Right cardiac atrium (tissue), 5 donors: Measurements from ENCODE around the gene FERMT1. TPM values are rescaled to one million over a fixed set of nuclear protein-coding genes. Genes with fewer than 3 reads are reported as not detected.
"Not testable (repeated sequence)": the region's sequence is repeated elsewhere in the genome, so short reads cannot be mapped to it uniquely, and the experiment has no call there.

Source experiments
- ATAC-seq, 2 donors: fragments of 200-7000 bp; cut with Tn5 transposase; one replicate each; pipeline versions ENCODE4 v1.8.0 to v1.9.1; 2020; ENCODE audit warnings: moderate library complexity in 2 of 2, mild to moderate bottlenecking in 1 of 2
- DNase-seq, 3 donors: peaks; one replicate each; pipeline ENCODE4 v3.0.0-alpha.2; 2020
- H3K27ac ChIP-seq: one replicate; pipeline ENCODE4 v1.5.1; 2013; ENCODE audit warnings: mild to moderate bottlenecking, low read length, control low read depth, moderate library complexity
- H3K27me3 ChIP-seq: one replicate; pipeline ENCODE4 v1.6.1; 2013; ENCODE audit not compliant: control insufficient read depth, insufficient read depth
- H3K4me1 ChIP-seq: one replicate; pipeline ENCODE4 v1.6.1; 2013; ENCODE audit warnings: low read length; ENCODE audit not compliant: control insufficient read depth, insufficient read depth
- H3K4me3 ChIP-seq: one replicate; pipeline ENCODE4 v1.5.1; 2013; ENCODE audit warnings: low read length, control low read depth
- H3K9me3 ChIP-seq: one replicate; pipeline ENCODE4 v1.6.1; 2013; ENCODE audit warnings: low read length; ENCODE audit not compliant: control insufficient read depth
- WGBS: extraction: QIAGEN DNeasy Blood & Tissue Kit; methylation state at CpG from one replicate; pipeline ENCODE4 v1.1.7; 2013; 5-methylcytosine and 5-hydroxymethylcytosine counted together
- intact Hi-C, 4 donors: fragments of 100-400 bp; cut with DNase I; formaldehyde crosslinking; loops; one replicate each; pipeline versions ENCODE4 v1.11.0 to v1.14.0; 2022 to 2023
- polyA plus RNA-seq: library from polyadenylated mRNA; stranded (reverse); fragments of 200-250 nt; gene quantifications from one replicate; pipeline ENCODE4 v1.2.3, GENCODE V29; 2013
- total RNA-seq, 4 donors: library from RNA; stranded (reverse); fragmentation: NEBNext Ultra II Directional; extraction: Animal tissue kit (Norgen Biotek cat#: 25700); gene quantifications; one replicate each; pipeline ENCODE4 v1.2.1, GENCODE V29; 2021
- donor health status: healthy with polysubstance abuse.
- donor health status: DM: no; HTN: yes; CAD: no.
- donor health status: DM: no; HTN: no; CAD: no.
- donor health status: DM: no; HTN: yes; CAD: no; lungs with severe emphysema.
- donor health status: DM: yes; HTN: yes; CAD: no.

FERMT1 gene
- total and polyA plus RNA-seq, 5 donors: 0.54 to 2.9 (median 1.8) TPM

GRCh38 chr20:6115221-6115895 lies 7.5 kb downstream of the FERMT1 start:
- DNase-seq: no peak
- intact Hi-C loops: no loop called here
- Histone ChIP-seq H3K4me1 (no peaks in the 10 kb centered on the region), H3K9me3 (peaks cover 2% of the 10 kb centered on the region), H3K27ac (no peak overlapping the region), H3K4me3 (no peak overlapping the region), H3K27me3 (no peaks in the 10 kb centered on the region)
- WGBS: 95% methylated on average over 3 of the region's 3 CpGs
- no peak for ATAC-seq

- ATAC-seq (no peak), DNase-seq (no peak)
- H3K27me3 ChIP-seq: no peaks in the 10 kb centered on the region
- peaks cover 2% of the 10 kb centered on the region for H3K9me3 ChIP-seq
- intact Hi-C loops: no loop called here
- H3K4me3 ChIP-seq: no peak overlapping the region
- 82% methylated on average over 1 of the region's 1 CpG for WGBS
- no peak overlapping the region for H3K27ac ChIP-seq
- no peaks in the 10 kb centered on the region for H3K4me1 ChIP-seq
Measured at GRCh38 chr20:6114696-6115095, 8.1 kb downstream of the FERMT1 start.

- WGBS: 84% methylated on average over 3 of the region's 3 CpGs
- Histone ChIP-seq H3K27ac (no peak overlapping the region), H3K27me3 (no peaks in the 10 kb centered on the region), H3K9me3 (peaks cover 2% of the 10 kb centered on the region), H3K4me1 (no peaks in the 10 kb centered on the region), H3K4me3 (no peak overlapping the region)
- no peak for ATAC-seq
- intact Hi-C loops: no loop called here
- DNase-seq: no peak
Measured at GRCh38 chr20:6113951-6114350, 8.9 kb downstream of the FERMT1 start.

GRCh38 chr20:6112965-6113364 lies 9.9 kb downstream of the FERMT1 start:
- WGBS: 88% methylated on average over 2 of the region's 2 CpGs
- H3K27ac ChIP-seq, intact Hi-C loops, ATAC-seq, H3K9me3 ChIP-seq, DNase-seq, H3K4me1 ChIP-seq, H3K27me3 ChIP-seq, H3K4me3 ChIP-seq: not testable (repeated sequence)

GRCh38 chr20:6108330-6108729 lies 14.5 kb downstream of the FERMT1 start:
- Histone ChIP-seq H3K4me1 (no peaks in the 10 kb centered on the region), H3K27ac (no peak overlapping the region), H3K27me3 (no peaks in the 10 kb centered on the region), H3K9me3 (no peaks in the 10 kb centered on the region), H3K4me3 (no peak overlapping the region)
- 91% methylated on average over 3 of the region's 3 CpGs for WGBS
- DNase-seq: no peak
- ATAC-seq: no peak
- intact Hi-C loops: no loop called here

GRCh38 chr20:6104493-6105188 lies 18.2 kb downstream of the FERMT1 start:
- ATAC-seq (no peak), DNase-seq (no peak)
- intact Hi-C loops: no loop called here
- no peaks in the 10 kb centered on the region for H3K4me1 ChIP-seq
- no peak overlapping the region for H3K4me3 ChIP-seq
- H3K27me3 ChIP-seq: no peaks in the 10 kb centered on the region
- no peak overlapping the region for H3K27ac ChIP-seq
- no peaks in the 10 kb centered on the region for H3K9me3 ChIP-seq
- WGBS: 68% methylated on average over 7 of the region's 7 CpGs

- no peaks in the 10 kb centered on the region for H3K9me3 ChIP-seq
- peak in 1 of 2 donors; percentile 26 for ATAC-seq
- WGBS: 97% methylated on average over 1 of the region's 1 CpG
Measured at GRCh38 chr20:6103301-6103700, 19.5 kb downstream of the FERMT1 start.

GRCh38 chr20:6101346-6101745 lies 21.5 kb downstream of the FERMT1 start:
- intact Hi-C loops: no loop called here
- 99% methylated on average over 2 of the region's 2 CpGs for WGBS

More at GRCh38 chr20:6103301-6103700, 19.5 kb downstream of the FERMT1 start:
- intact Hi-C loops: no loop called here
- no peak overlapping the region for H3K27ac ChIP-seq
- no peak for DNase-seq
- no peaks in the 10 kb centered on the region for H3K27me3 ChIP-seq
- no peaks in the 10 kb centered on the region for H3K4me1 ChIP-seq
- H3K4me3 ChIP-seq: no peak overlapping the region

GRCh38 chr20:6100246-6100645 lies 22.6 kb downstream of the FERMT1 start:
- Histone ChIP-seq H3K4me3 (no peak overlapping the region), H3K27ac (no peak overlapping the region), H3K27me3 (no peaks in the 10 kb centered on the region), H3K9me3 (no peaks in the 10 kb centered on the region), H3K4me1 (no peaks in the 10 kb centered on the region)
- DNase-seq (no peak), ATAC-seq (no peak)
- WGBS: 82% methylated on average over 2 of the region's 2 CpGs
- intact Hi-C loops: no loop called here

More at GRCh38 chr20:6101346-6101745, 21.5 kb downstream of the FERMT1 start:
- H3K27ac ChIP-seq: no peak overlapping the region
- no peaks in the 10 kb centered on the region for H3K9me3 ChIP-seq
- ATAC-seq (no peak), DNase-seq (no peak)
- H3K4me1 ChIP-seq: no peaks in the 10 kb centered on the region
- no peaks in the 10 kb centered on the region for H3K27me3 ChIP-seq
- no peak overlapping the region for H3K4me3 ChIP-seq

GRCh38 chr20:6099819-6100218 lies 23.0 kb downstream of the FERMT1 start:
- ATAC-seq (no peak), DNase-seq (no peak)
- no peaks in the 10 kb centered on the region for H3K27me3 ChIP-seq
- H3K27ac ChIP-seq: no peak overlapping the region
- H3K4me3 ChIP-seq: no peak overlapping the region
- H3K9me3 ChIP-seq: no peaks in the 10 kb centered on the region
- H3K4me1 ChIP-seq: no peaks in the 10 kb centered on the region
- intact Hi-C loops: no loop called here

- no peak for DNase-seq
- no peak for ATAC-seq
- no peaks in the 10 kb centered on the region for H3K9me3 ChIP-seq
- no peak overlapping the region for H3K27ac ChIP-seq
- 80% methylated on average over 5 of the region's 5 CpGs for WGBS
- no peak overlapping the region for H3K4me3 ChIP-seq
- no peaks in the 10 kb centered on the region for H3K27me3 ChIP-seq
- H3K4me1 ChIP-seq: no peaks in the 10 kb centered on the region
- intact Hi-C loops: no loop called here
Measured at GRCh38 chr20:6095409-6095808, 27.4 kb downstream of the FERMT1 start.
